ENCODE measurements around the gene SPSB4.

DNA sequence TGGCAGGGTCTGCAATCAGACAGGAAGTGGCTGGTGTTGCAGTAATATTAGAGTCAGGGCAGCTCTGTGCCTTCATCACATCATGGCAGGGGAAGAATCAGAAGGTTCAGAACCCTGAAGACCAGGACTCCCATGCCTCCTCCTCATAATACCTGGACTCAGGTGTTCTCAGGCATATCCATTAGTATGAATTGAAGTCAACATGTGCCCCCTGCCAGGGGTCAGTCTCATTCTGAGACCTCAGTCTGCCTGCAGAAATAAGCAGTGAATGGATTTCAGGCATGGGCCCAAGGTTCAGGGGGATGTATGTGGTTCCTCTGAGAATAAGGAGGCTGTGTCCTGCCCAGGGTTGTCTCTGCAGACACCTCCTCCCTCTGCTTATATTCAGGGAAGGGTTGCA is 74.2 kb downstream of the SPSB4 start:
- TF ChIP-seq GABPA (IDR thresholded peaks at IDR 0.05; ENCODE audit: borderline replicate concordance, insufficient read depth, low read length) (no peak), EP300 (IDR thresholded peaks at IDR 0.05; ENCODE audit: borderline replicate concordance in 1 of 2, low read depth in 2 of 2, low read length in 2 of 2) (no peak), RNF2 (IDR thresholded peaks at IDR 0.05; ENCODE audit: borderline replicate concordance, low read depth, low read length, missing control alignments, poor library complexity, severe bottlenecking) (no peak), RAD21 (IDR thresholded peaks at IDR 0.05 in 1 of 2, conservative IDR thresholded peaks at IDR 0.05 in 1 of 2; ENCODE audit: low read depth in 2 of 2, low read length in 2 of 2) (no peak)

Data from H1 (cell line).